ENCODE results near the gene RUNX2. TPM values are rescaled to one million over a fixed set of nuclear protein-coding genes. Genes with fewer than 3 reads are reported as not detected.
"Not testable (repeated sequence)": the region's sequence is repeated elsewhere in the genome, so short reads cannot be mapped to it uniquely, and the experiment has no call there.

RUNX2 gene
- total and polyA plus RNA-seq, 2 experiments from 2014 or later: 4.4 to 5.2 TPM

DNA sequence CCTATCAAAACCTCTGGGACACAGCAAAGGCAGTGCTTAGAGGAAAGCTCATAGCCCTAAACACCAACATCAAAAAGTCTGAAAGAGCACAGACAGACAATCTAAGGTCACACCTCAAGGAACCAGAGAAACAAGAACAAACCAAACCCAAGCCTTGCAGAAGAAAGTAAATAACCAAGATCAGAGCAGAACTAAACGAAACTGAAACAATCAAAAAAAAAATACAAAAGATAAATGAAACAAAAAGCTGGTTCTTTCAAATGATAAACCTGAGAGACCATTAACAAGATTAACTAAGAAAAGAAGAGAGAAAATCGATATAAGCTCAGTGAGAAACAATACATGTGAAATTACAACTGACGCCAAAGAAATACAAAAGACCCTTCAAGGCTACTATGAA, 34.8 kb upstream of the RUNX2 start:
- H3K27ac ChIP-seq: no peak overlapping the region
- H3K79me2 ChIP-seq (ENCODE audit: insufficient read depth): no peaks in the 10 kb centered on the region
- no peak overlapping the region for H2AFZ ChIP-seq
- no peak overlapping the region for H3K4me2 ChIP-seq (ENCODE audit: unreplicated experiment)
- no peaks in the 10 kb centered on the region for H3K27me3 ChIP-seq (replicated peaks; ENCODE audit: insufficient read depth)
- in situ Hi-C loops (cut with MboI): no loop called here
- H3K4me1 ChIP-seq (ENCODE audit: insufficient read depth): no peaks in the 10 kb centered on the region
- 90 to 95% methylated on average over 3 of the region's 3 CpGs for WGBS, 2 experiments (ENCODE audit: low coverage in 1 of 2, low lambda C conversion rate in 2 of 2, missing lambda C conversion rate in 2 of 2)
- no peaks in the 10 kb centered on the region for H3K9me3 ChIP-seq (ENCODE audit: low read depth)
- 0 out of 2 replicates have a peak, but pooled peaks cover 5% of the 10 kb centered on the region for H3F3A ChIP-seq (ENCODE audit: insufficient read depth)
- no peaks in the 10 kb centered on the region for H4K20me1 ChIP-seq (ENCODE audit: insufficient read depth)
- DNase-seq: no peak
- no peak overlapping the region for H3K9ac ChIP-seq
- H3K4me3 ChIP-seq: no peak overlapping the region
- no peaks in the 10 kb centered on the region for H3K9me2 ChIP-seq (ENCODE audit: insufficient read depth)
- no peaks in the 10 kb centered on the region for H3K36me3 ChIP-seq (ENCODE audit: low read depth)
- no peak for TF ChIP-seq EZH2 (IDR thresholded peaks at IDR 0.05; ENCODE audit: insufficient read depth, poor library complexity, severe bottlenecking)
- no peak for TF ChIP-seq EZH2phosphoT487 (IDR thresholded peaks at IDR 0.05; ENCODE audit: insufficient read depth, low read depth)

DNA sequence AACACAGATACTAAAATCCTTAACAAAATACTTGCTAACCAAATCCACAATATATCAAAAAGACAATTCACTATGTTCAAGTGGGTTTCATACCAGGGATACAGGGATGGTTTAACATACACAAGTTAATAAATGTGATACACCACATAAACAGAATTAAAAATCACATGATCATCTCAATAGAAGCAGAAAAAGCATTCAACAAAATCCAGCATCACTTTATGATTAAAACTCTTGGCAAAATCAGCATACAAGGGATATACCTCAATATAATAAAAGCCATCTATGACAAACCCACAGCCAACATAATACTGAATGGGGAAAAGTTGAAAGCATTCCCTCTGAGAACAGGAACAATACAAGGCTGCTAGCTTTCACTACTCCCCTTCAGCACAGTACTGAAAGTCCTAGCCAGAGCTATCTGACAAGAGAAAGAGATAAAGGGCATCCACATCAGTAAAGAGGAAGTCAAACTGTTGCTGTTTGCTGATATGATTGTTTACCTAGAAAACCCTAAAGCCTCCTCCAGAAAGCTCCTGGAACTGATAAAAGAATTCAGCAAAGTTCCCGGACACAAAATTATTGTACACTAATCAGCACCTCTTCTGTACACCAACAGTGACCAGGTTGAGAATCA, 33.9 kb upstream of the RUNX2 start:
- in situ Hi-C loops (cut with MboI); H3K9ac ChIP-seq; H3K27ac ChIP-seq; H3K9me2 ChIP-seq (ENCODE audit: insufficient read depth); DNase-seq; H3K27me3 ChIP-seq (replicated peaks; ENCODE audit: insufficient read depth); H3F3A ChIP-seq (ENCODE audit: insufficient read depth); H2AFZ ChIP-seq; H3K4me1 ChIP-seq (ENCODE audit: insufficient read depth); H3K4me3 ChIP-seq; H4K20me1 ChIP-seq (ENCODE audit: insufficient read depth); H3K36me3 ChIP-seq (ENCODE audit: low read depth); H3K79me2 ChIP-seq (ENCODE audit: insufficient read depth); H3K9me3 ChIP-seq (ENCODE audit: low read depth); H3K4me2 ChIP-seq (ENCODE audit: unreplicated experiment): not testable (repeated sequence)
- 100% methylated on average over 1 of the region's 1 CpG for WGBS, 2 experiments (ENCODE audit: low coverage in 1 of 2, low lambda C conversion rate in 2 of 2, missing lambda C conversion rate in 2 of 2)

DNA sequence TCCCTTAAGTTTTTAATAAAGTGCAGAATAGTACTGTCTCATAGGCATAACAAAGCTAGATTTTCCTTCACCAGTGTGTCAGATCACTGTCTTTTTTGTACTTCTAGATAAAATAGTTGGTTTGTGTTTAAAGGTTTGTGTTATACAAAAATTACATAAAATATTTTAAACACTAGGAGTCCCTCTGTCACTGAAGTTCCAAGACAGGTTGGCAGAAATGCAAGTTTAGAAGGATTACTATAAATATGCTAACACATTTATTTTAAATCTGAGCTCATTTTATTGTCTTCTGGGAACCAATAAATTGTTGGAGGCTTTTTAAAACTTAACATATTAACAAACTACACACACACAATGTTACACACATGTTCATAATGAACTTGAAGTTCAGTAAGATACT, 30.8 kb upstream of the RUNX2 start:
- Histone ChIP-seq H3K36me3 (ENCODE audit: low read depth) (no peaks in the 10 kb centered on the region), H3K9me2 (ENCODE audit: insufficient read depth) (no peaks in the 10 kb centered on the region), H3K4me2 (ENCODE audit: unreplicated experiment) (no peak overlapping the region), H3K27ac (no peak overlapping the region), H2AFZ (no peak overlapping the region), H3K9ac (no peak overlapping the region), H3F3A (ENCODE audit: insufficient read depth) (0 out of 2 replicates have a peak, but pooled peaks cover 5% of the 10 kb centered on the region), H3K27me3 (replicated peaks; ENCODE audit: insufficient read depth) (no peaks in the 10 kb centered on the region), H4K20me1 (ENCODE audit: insufficient read depth) (no peaks in the 10 kb centered on the region), H3K9me3 (ENCODE audit: low read depth) (no peaks in the 10 kb centered on the region), H3K79me2 (ENCODE audit: insufficient read depth) (no peaks in the 10 kb centered on the region), H3K4me3 (no peak overlapping the region), H3K4me1 (ENCODE audit: insufficient read depth) (no peaks in the 10 kb centered on the region)
- DNase-seq: peak; percentile 0
- in situ Hi-C loops (cut with MboI): no loop called here
- TF ChIP-seq EZH2phosphoT487 (IDR thresholded peaks at IDR 0.05; ENCODE audit: insufficient read depth, low read depth): no peak
- TF ChIP-seq EZH2 (IDR thresholded peaks at IDR 0.05; ENCODE audit: insufficient read depth, poor library complexity, severe bottlenecking): no peak

DNA sequence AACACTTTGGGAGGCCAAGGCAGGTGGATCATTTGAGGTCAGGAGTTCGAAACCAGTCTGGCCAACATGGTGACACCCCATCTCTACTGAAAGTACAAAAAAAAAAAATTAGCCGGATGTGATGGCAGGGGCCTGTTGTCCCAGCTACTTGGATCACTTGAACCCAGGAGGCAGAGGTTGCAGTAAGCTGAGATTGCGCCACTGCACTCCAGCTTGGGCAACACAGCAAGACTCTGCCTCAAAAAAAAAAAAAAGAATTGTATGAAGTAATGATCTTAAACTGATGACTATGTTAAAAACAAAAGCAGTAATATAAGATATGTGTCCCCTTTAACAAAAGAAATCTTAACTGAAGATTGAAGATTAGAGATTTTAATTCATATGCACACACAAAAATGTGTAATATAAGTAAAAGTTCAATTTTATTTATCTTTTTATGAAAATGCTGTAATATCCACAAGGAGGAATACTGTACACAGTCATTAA, 29.0 kb upstream of the RUNX2 start:
- Histone ChIP-seq H3K79me2 (ENCODE audit: insufficient read depth) (no peaks in the 10 kb centered on the region), H3K4me2 (ENCODE audit: unreplicated experiment) (no peak overlapping the region), H3K27me3 (replicated peaks; ENCODE audit: insufficient read depth) (no peaks in the 10 kb centered on the region), H3K9me3 (ENCODE audit: low read depth) (no peaks in the 10 kb centered on the region), H3K9ac (no peak overlapping the region), H3F3A (ENCODE audit: insufficient read depth) (0 out of 2 replicates have a peak, but pooled peaks cover 5% of the 10 kb centered on the region), H3K27ac (no peak overlapping the region), H3K9me2 (ENCODE audit: insufficient read depth) (no peaks in the 10 kb centered on the region), H3K36me3 (ENCODE audit: low read depth) (no peaks in the 10 kb centered on the region), H3K4me3 (no peak overlapping the region), H2AFZ (no peak overlapping the region), H3K4me1 (ENCODE audit: insufficient read depth) (no peaks in the 10 kb centered on the region), H4K20me1 (ENCODE audit: insufficient read depth) (no peaks in the 10 kb centered on the region)
- TF ChIP-seq EZH2phosphoT487 (IDR thresholded peaks at IDR 0.05; ENCODE audit: insufficient read depth, low read depth) (no peak), EZH2 (IDR thresholded peaks at IDR 0.05; ENCODE audit: insufficient read depth, poor library complexity, severe bottlenecking) (no peak)
- in situ Hi-C loops (cut with MboI): no loop called here
- 100% methylated on average over 3 of the region's 3 CpGs for WGBS, 2 experiments (ENCODE audit: low coverage in 1 of 2, low lambda C conversion rate in 2 of 2, missing lambda C conversion rate in 2 of 2)
- no peak for DNase-seq

DNA sequence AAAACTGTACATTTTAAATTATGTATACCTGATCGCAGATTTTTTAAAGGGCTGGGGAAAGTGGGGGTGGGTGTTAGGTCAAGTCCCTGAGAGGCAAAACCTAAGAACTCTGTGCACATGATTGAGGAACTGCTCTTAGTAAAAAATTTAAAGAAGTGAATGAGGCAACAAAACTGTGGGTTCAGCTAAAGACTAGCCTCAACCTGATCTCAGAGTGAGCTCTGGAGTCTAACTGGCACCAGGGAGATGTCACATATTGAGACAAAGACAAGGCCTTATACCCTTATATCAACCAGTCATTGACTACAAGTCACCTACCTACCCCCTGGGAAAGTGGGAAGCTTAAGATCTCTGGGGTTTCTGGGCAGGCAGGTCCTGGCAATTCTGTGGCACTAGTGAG, 27.4 kb upstream of the RUNX2 start:
- Histone ChIP-seq H3K4me1 (ENCODE audit: insufficient read depth) (no peaks in the 10 kb centered on the region), H3K27me3 (replicated peaks; ENCODE audit: insufficient read depth) (no peaks in the 10 kb centered on the region), H3K9me2 (ENCODE audit: insufficient read depth) (no peaks in the 10 kb centered on the region), H3K4me2 (ENCODE audit: unreplicated experiment) (no peak overlapping the region), H3K36me3 (ENCODE audit: low read depth) (no peaks in the 10 kb centered on the region), H3K79me2 (ENCODE audit: insufficient read depth) (no peaks in the 10 kb centered on the region), H3K9ac (no peak overlapping the region), H4K20me1 (ENCODE audit: insufficient read depth) (no peaks in the 10 kb centered on the region), H3K9me3 (ENCODE audit: low read depth) (no peaks in the 10 kb centered on the region), H3K4me3 (no peak overlapping the region), H3F3A (ENCODE audit: insufficient read depth) (0 out of 2 replicates have a peak, but pooled peaks cover 5% of the 10 kb centered on the region), H2AFZ (no peak overlapping the region), H3K27ac (no peak overlapping the region)
- WGBS, 2 experiments (ENCODE audit: low coverage in 1 of 2, low lambda C conversion rate in 2 of 2, missing lambda C conversion rate in 2 of 2): 97 to 100% methylated on average over 1 of the region's 1 CpG
- no peak for TF ChIP-seq EZH2 (IDR thresholded peaks at IDR 0.05; ENCODE audit: insufficient read depth, poor library complexity, severe bottlenecking)
- no peak for TF ChIP-seq EZH2phosphoT487 (IDR thresholded peaks at IDR 0.05; ENCODE audit: insufficient read depth, low read depth)
- in situ Hi-C loops (cut with MboI): no loop called here
- DNase-seq: no peak
